Measurements from ENCODE around the gene INPP4B.
A peak's percentile ranks its signal among the peaks of the same experiment; 100 is the strongest.

The INPP4B gene

GRCh38 chr4:142416121-142416520, 430.0 kb downstream of the INPP4B start:
- Histone ChIP-seq H3K9ac (ENCODE audit: low read length) (no peak overlapping the region), H3K36me3 (ENCODE audit: control insufficient read depth, insufficient read depth, low read length) (no peaks in the 10 kb centered on the region), H3K27ac (ENCODE audit: low read depth, low read length) (no peak overlapping the region), H3K4me1 (ENCODE audit: control insufficient read depth, insufficient read depth, low read length) (no peaks in the 10 kb centered on the region), H3K27me3 (ENCODE audit: control insufficient read depth, insufficient read depth, low read length) (no peaks in the 10 kb centered on the region), H3K4me3 (ENCODE audit: low read length) (no peak overlapping the region)

- H3K4me1 ChIP-seq (ENCODE audit: control insufficient read depth, insufficient read depth, low read length) = no peaks in the 10 kb centered on the region
- H3K9ac ChIP-seq (ENCODE audit: low read length) = no peak overlapping the region
- no peak overlapping the region for H3K4me3 ChIP-seq (ENCODE audit: low read length)
- no peaks in the 10 kb centered on the region for H3K36me3 ChIP-seq (ENCODE audit: control insufficient read depth, insufficient read depth, low read length)
- no peaks in the 10 kb centered on the region for H3K27me3 ChIP-seq (ENCODE audit: control insufficient read depth, insufficient read depth, low read length)
- no peak overlapping the region for H3K27ac ChIP-seq (ENCODE audit: low read depth, low read length)
Observed at GRCh38 chr4:142414366-142414990, 431.6 kb downstream of the INPP4B start.

- no peak overlapping the region for H3K27ac ChIP-seq (ENCODE audit: low read depth, low read length)
- no peaks in the 10 kb centered on the region for H3K4me1 ChIP-seq (ENCODE audit: control insufficient read depth, insufficient read depth, low read length)
- no peaks in the 10 kb centered on the region for H3K27me3 ChIP-seq (ENCODE audit: control insufficient read depth, insufficient read depth, low read length)
- no peak overlapping the region for H3K9ac ChIP-seq (ENCODE audit: low read length)
- H3K4me3 ChIP-seq (ENCODE audit: low read length) = no peak overlapping the region
- H3K36me3 ChIP-seq (ENCODE audit: control insufficient read depth, insufficient read depth, low read length) = no peaks in the 10 kb centered on the region
Observed at GRCh38 chr4:142413485-142413884, 432.6 kb downstream of the INPP4B start.

- no peaks in the 10 kb centered on the region for H3K27me3 ChIP-seq (ENCODE audit: control insufficient read depth, insufficient read depth, low read length)
- no peak overlapping the region for H3K4me3 ChIP-seq (ENCODE audit: low read length)
- H3K4me1 ChIP-seq (ENCODE audit: control insufficient read depth, insufficient read depth, low read length) = no peaks in the 10 kb centered on the region
- H3K36me3 ChIP-seq (ENCODE audit: control insufficient read depth, insufficient read depth, low read length) = no peaks in the 10 kb centered on the region
- no peak overlapping the region for H3K27ac ChIP-seq (ENCODE audit: low read depth, low read length)
- no peak overlapping the region for H3K9ac ChIP-seq (ENCODE audit: low read length)
Observed at GRCh38 chr4:142411993-142412392, 434.1 kb downstream of the INPP4B start.

- Histone ChIP-seq H3K27me3 (ENCODE audit: control insufficient read depth, insufficient read depth, low read length) (no peaks in the 10 kb centered on the region), H3K36me3 (ENCODE audit: control insufficient read depth, insufficient read depth, low read length) (no peaks in the 10 kb centered on the region), H3K27ac (ENCODE audit: low read depth, low read length) (no peak overlapping the region), H3K4me1 (ENCODE audit: control insufficient read depth, insufficient read depth, low read length) (no peaks in the 10 kb centered on the region), H3K9ac (ENCODE audit: low read length) (no peak overlapping the region), H3K4me3 (ENCODE audit: low read length) (no peak overlapping the region)
Observed at GRCh38 chr4:142408003-142408441, 438.1 kb downstream of the INPP4B start.

GRCh38 chr4:142407596-142407995, 438.5 kb downstream of the INPP4B start:
- Histone ChIP-seq H3K9ac (ENCODE audit: low read length) (no peak overlapping the region), H3K4me3 (ENCODE audit: low read length) (no peak overlapping the region), H3K36me3 (ENCODE audit: control insufficient read depth, insufficient read depth, low read length) (no peaks in the 10 kb centered on the region), H3K27ac (ENCODE audit: low read depth, low read length) (no peak overlapping the region), H3K4me1 (ENCODE audit: control insufficient read depth, insufficient read depth, low read length) (no peaks in the 10 kb centered on the region), H3K27me3 (ENCODE audit: control insufficient read depth, insufficient read depth, low read length) (no peaks in the 10 kb centered on the region)

GRCh38 chr4:142406917-142407501, 439.1 kb downstream of the INPP4B start:
- Histone ChIP-seq H3K9ac (ENCODE audit: low read length) (no peak overlapping the region), H3K27ac (ENCODE audit: low read depth, low read length) (no peak overlapping the region), H3K36me3 (ENCODE audit: control insufficient read depth, insufficient read depth, low read length) (no peaks in the 10 kb centered on the region), H3K4me3 (ENCODE audit: low read length) (no peak overlapping the region), H3K4me1 (ENCODE audit: control insufficient read depth, insufficient read depth, low read length) (no peaks in the 10 kb centered on the region), H3K27me3 (ENCODE audit: control insufficient read depth, insufficient read depth, low read length) (no peaks in the 10 kb centered on the region)

GRCh38 chr4:142406499-142406835, 439.6 kb downstream of the INPP4B start:
- Histone ChIP-seq H3K9ac (ENCODE audit: low read length) (no peak overlapping the region), H3K27ac (ENCODE audit: low read depth, low read length) (no peak overlapping the region), H3K4me1 (ENCODE audit: control insufficient read depth, insufficient read depth, low read length) (no peaks in the 10 kb centered on the region), H3K4me3 (ENCODE audit: low read length) (no peak overlapping the region), H3K36me3 (ENCODE audit: control insufficient read depth, insufficient read depth, low read length) (no peaks in the 10 kb centered on the region), H3K27me3 (ENCODE audit: control insufficient read depth, insufficient read depth, low read length) (no peaks in the 10 kb centered on the region)

- no peaks in the 10 kb centered on the region for H3K27me3 ChIP-seq (ENCODE audit: control insufficient read depth, insufficient read depth, low read length)
- H3K27ac ChIP-seq (ENCODE audit: low read depth, low read length) = peak overlapping the region; percentile 68
- H3K4me1 ChIP-seq (ENCODE audit: control insufficient read depth, insufficient read depth, low read length) = no peaks in the 10 kb centered on the region
- peak overlapping the region; percentile 78 for H3K4me3 ChIP-seq (ENCODE audit: low read length)
- peak overlapping the region; percentile 52 for H3K9ac ChIP-seq (ENCODE audit: low read length)
- no peaks in the 10 kb centered on the region for H3K36me3 ChIP-seq (ENCODE audit: control insufficient read depth, insufficient read depth, low read length)
Observed at GRCh38 chr4:142405695-142406498, 440.2 kb downstream of the INPP4B start.

GRCh38 chr4:142405021-142405694, 440.9 kb downstream of the INPP4B start:
- H3K27me3 ChIP-seq (ENCODE audit: control insufficient read depth, insufficient read depth, low read length) = no peaks in the 10 kb centered on the region
- peak overlapping the region; percentile 68 for H3K27ac ChIP-seq (ENCODE audit: low read depth, low read length)
- H3K36me3 ChIP-seq (ENCODE audit: control insufficient read depth, insufficient read depth, low read length) = no peaks in the 10 kb centered on the region
- no peaks in the 10 kb centered on the region for H3K4me1 ChIP-seq (ENCODE audit: control insufficient read depth, insufficient read depth, low read length)
- H3K9ac ChIP-seq (ENCODE audit: low read length) = peak overlapping the region; percentile 52
- peak overlapping the region; percentile 78 for H3K4me3 ChIP-seq (ENCODE audit: low read length)

GRCh38 chr4:142404191-142404611, 441.9 kb downstream of the INPP4B start:
- no peaks in the 10 kb centered on the region for H3K36me3 ChIP-seq (ENCODE audit: control insufficient read depth, insufficient read depth, low read length)
- H3K27me3 ChIP-seq (ENCODE audit: control insufficient read depth, insufficient read depth, low read length) = no peaks in the 10 kb centered on the region
- H3K4me1 ChIP-seq (ENCODE audit: control insufficient read depth, insufficient read depth, low read length) = no peaks in the 10 kb centered on the region
- H3K4me3 ChIP-seq (ENCODE audit: low read length) = no peak overlapping the region
- no peak overlapping the region for H3K27ac ChIP-seq (ENCODE audit: low read depth, low read length)
- no peak overlapping the region for H3K9ac ChIP-seq (ENCODE audit: low read length)

- no peaks in the 10 kb centered on the region for H3K27me3 ChIP-seq (ENCODE audit: control insufficient read depth, insufficient read depth, low read length)
- no peaks in the 10 kb centered on the region for H3K4me1 ChIP-seq (ENCODE audit: control insufficient read depth, insufficient read depth, low read length)
- H3K4me3 ChIP-seq (ENCODE audit: low read length) = no peak overlapping the region
- H3K27ac ChIP-seq (ENCODE audit: low read depth, low read length) = no peak overlapping the region
- H3K9ac ChIP-seq (ENCODE audit: low read length) = no peak overlapping the region
- H3K36me3 ChIP-seq (ENCODE audit: control insufficient read depth, insufficient read depth, low read length) = no peaks in the 10 kb centered on the region
Observed at GRCh38 chr4:142402900-142403299, 443.2 kb downstream of the INPP4B start.
